HUDEP-2 (cell line): ENCODE measurements around the gene NPR3.

Source experiments
- DNase-seq, 76 experiments: peaks; one replicate each; lab custom pipeline; 2025; ENCODE audit not compliant: unreplicated experiment in 76 of 76; lab: John Stamatoyannopoulos, UW

Gene NPR3

GRCh38 chr5:32754284-32754683, 43.2 kb downstream of the NPR3 start:
- DNase-seq = no peak

GRCh38 chr5:32760091-32760509, 49.0 kb downstream of the NPR3 start:
- peak in 19 of 76 experiments; percentile 6 to 45 (median 21) for DNase-seq

GRCh38 chr5:32765266-32765665, 54.1 kb downstream of the NPR3 start:
- no peak for DNase-seq

GRCh38 chr5:32767948-32768467, 56.9 kb downstream of the NPR3 start:
- DNase-seq = no peak

- DNase-seq = no peak
Observed at GRCh38 chr5:32769711-32770110, 58.6 kb downstream of the NPR3 start.

GRCh38 chr5:32770444-32770843, 59.3 kb downstream of the NPR3 start:
- no peak for DNase-seq

GRCh38 chr5:32771037-32771436, 59.9 kb downstream of the NPR3 start:
- no peak for DNase-seq

GRCh38 chr5:32773944-32774343, 62.8 kb downstream of the NPR3 start:
- no peak for DNase-seq

- no peak for DNase-seq
Observed at GRCh38 chr5:32776200-32776599, 65.1 kb downstream of the NPR3 start.

- no peak for DNase-seq
Observed at GRCh38 chr5:32777222-32777621, 66.1 kb downstream of the NPR3 start.

GRCh38 chr5:32777733-32778132, 66.6 kb downstream of the NPR3 start:
- DNase-seq = no peak

- DNase-seq = no peak
Observed at GRCh38 chr5:32778403-32778802, 67.3 kb downstream of the NPR3 start.

GRCh38 chr5:32779754-32780415, 68.8 kb downstream of the NPR3 start:
- DNase-seq = no peak

GRCh38 chr5:32780508-32780919, 69.4 kb downstream of the NPR3 start:
- DNase-seq = no peak

- DNase-seq = no peak
Observed at GRCh38 chr5:32783661-32784060, 72.5 kb downstream of the NPR3 start.

- peak in 1 of 76 experiments; percentile 10 for DNase-seq
Observed at GRCh38 chr5:32785611-32786254, 74.6 kb downstream of the NPR3 start.

GRCh38 chr5:32786311-32786710, 75.2 kb downstream of the NPR3 start:
- DNase-seq = no peak

- DNase-seq = no peak
Observed at GRCh38 chr5:32790411-32790951, 79.4 kb downstream of the NPR3 start.

- no peak for DNase-seq
Observed at GRCh38 chr5:32791536-32792243, 80.6 kb downstream of the NPR3 start.

- peak in 32 of 76 experiments; percentile 1 to 49 (median 14) for DNase-seq
Observed at GRCh38 chr5:32794086-32794485, 83.0 kb downstream of the NPR3 start.

- DNase-seq = no peak
Observed at GRCh38 chr5:32802764-32803163, 91.6 kb downstream of the NPR3 start.
